ENCODE data around the gene HCN3. TPM values are rescaled to one million over a fixed set of nuclear protein-coding genes. Genes with fewer than 3 reads are reported as not detected.
A peak's percentile ranks its signal among the peaks of the same experiment; 100 is the strongest.

Gene HCN3
- polyA plus RNA-seq, 1 of the 3 experiments (the other 2 are of a cell fraction): 9.7 TPM

- TF ChIP-seq REST (IDR thresholded peaks at IDR 0.05; ENCODE audit: low read depth, low read length) (no peak), GABPA (IDR thresholded peaks at IDR 0.05; ENCODE audit: low read depth) (no peak), CTCF (IDR thresholded peaks at IDR 0.05) (no peak), CHD2 (IDR thresholded peaks at IDR 0.05; ENCODE audit: low read length, partially characterized antibody) (no peak)
These were observed 40.8 kb upstream of the HCN3 start (continued) for GRCh38 chr1:155236451-155236850.

GRCh38 chr1:155241069-155241679 lies 36.1 kb upstream of the HCN3 start:
- Histone ChIP-seq H3K27ac (ENCODE audit: low read depth in 2 of 2, low read length in 1 of 2) (peak overlapping the region; percentile 13 to 69; a peak in 3 of 4 replicates), H3K79me2 (ENCODE audit: insufficient read depth) (peaks cover 28% of the 10 kb centered on the region)
- WGBS (ENCODE audit: low lambda C conversion rate): 13% methylated on average over 4 of the region's 4 CpGs
- TF ChIP-seq PBX3 (IDR thresholded peaks at IDR 0.05) (no peak; the same call in 1 of the 2 replicates), SIN3A (IDR thresholded peaks at IDR 0.05; ENCODE audit: borderline replicate concordance, low read depth, low read length) (peak; percentile 95), EZH2phosphoT487 (IDR thresholded peaks at IDR 0.05; ENCODE audit: borderline replicate concordance, low read depth) (no peak), RFX5 (IDR thresholded peaks at IDR 0.05; ENCODE audit: low read length) (no peak), REST (IDR thresholded peaks at IDR 0.05; ENCODE audit: low read depth, low read length) (no peak), FOXJ3 (CRISPR knock-in tag; IDR thresholded peaks at IDR 0.05) (no peak), MXI1 (IDR thresholded peaks at IDR 0.05; ENCODE audit: low read depth, low read length) (peak; percentile 73; the same call in 1 of the 2 replicates), POLR2AphosphoS5 (IDR thresholded peaks at IDR 0.05; ENCODE audit: low read depth, low read length) (peak; percentile 66; the same call in 1 of the 2 replicates), TAF1 (IDR thresholded peaks at IDR 0.05; ENCODE audit: borderline replicate concordance, low read depth, low read length) (peak; percentile 52; the same call in 1 of the 2 replicates), ZBTB33 (IDR thresholded peaks at IDR 0.05; ENCODE audit: borderline replicate concordance, low read depth) (peak; percentile 62; the same call in 1 of the 2 replicates), SMC3 (IDR thresholded peaks at IDR 0.05; ENCODE audit: low read depth, low read length) (no peak), GABPA (IDR thresholded peaks at IDR 0.05; ENCODE audit: low read depth) (peak; percentile 68), FOXM1 (IDR thresholded peaks at IDR 0.05; ENCODE audit: low read depth) (no peak), RXRA (IDR thresholded peaks at IDR 0.05; ENCODE audit: borderline replicate concordance, low read depth) (no peak)

More at GRCh38 chr1:155241069-155241679, 36.1 kb upstream of the HCN3 start:
- Histone ChIP-seq H3K4me2 (peak overlapping the region; percentile 79), H2AFZ (ENCODE audit: low read depth) (peak overlapping the region; percentile 78), H3K9me2 (no peaks in the 10 kb centered on the region), H3K4me1 (ENCODE audit: control insufficient read depth in 1 of 2, insufficient read depth in 2 of 2, low read depth in 1 of 2, low read length in 1 of 2) (peaks cover 0 to 24% of the 10 kb centered on the region in 2 experiments; a peak in 3 of 4 replicates), H3K9me3 (no peaks in the 10 kb centered on the region), H3F3A (replicated peaks; ENCODE audit: insufficient read depth) (peaks cover 24% of the 10 kb centered on the region), H3K36me3 (replicated peaks in 1 of 2; ENCODE audit: control insufficient read depth in 1 of 2, insufficient read depth in 2 of 2, low read length in 1 of 2) (peaks cover 0 to 4% of the 10 kb centered on the region in 2 experiments), H3K4me3 (ENCODE audit: low read depth in 2 of 2, low read length in 1 of 2) (peak overlapping the region; percentile 51 to 68), H3K9ac (peak overlapping the region; percentile 70; the same call in 1 of the 2 replicates), H3K27me3 (ENCODE audit: insufficient read depth) (no peaks in the 10 kb centered on the region), H4K20me1 (ENCODE audit: insufficient read depth) (no peaks in the 10 kb centered on the region)
- peak; percentile 82 for DNase-seq
- CTCF ChIA-PET: interaction anchor here (1.0 to 4.2 kb wide), 5 partner anchors 10 to 66 kb away, joined by 3 to 29 read pairs (median 3); partner anchors contain the start of gene THBS3
- POLR2A ChIA-PET: interaction anchor here (0.6 to 1.5 kb wide), 2 partner anchors 14 to 1067 kb away, joined by 4 read pairs; partner anchors contain the start of gene ENTREP3
